GM18505 (cell line): ENCODE data around the gene FAM162A.

Experiments
- ATAC-seq: cut with Tn5 transposase; IDR thresholded peaks from one replicate; pipeline ENCODE4 v1.9.1; 2021; ENCODE audit not compliant: unreplicated experiment
- POLR2A ChIP-seq: IDR thresholded peaks from 4 replicates; pipeline ENCODE4 v1.6.1; 2011; ENCODE audit warnings: borderline replicate concordance; ENCODE audit not compliant: insufficient read depth, insufficient read length; ENCODE audit errors: extremely low read depth

Gene FAM162A

GRCh38 chr3:122392868-122393844 is 9.2 kb downstream of the FAM162A start:
- ATAC-seq, result no peak
- no peak for TF ChIP-seq POLR2A

GRCh38 chr3:122394173-122394572 is 10.2 kb downstream of the FAM162A start:
- ATAC-seq, result no peak
- TF ChIP-seq POLR2A, result no peak

- TF ChIP-seq POLR2A, result no peak
- ATAC-seq, result no peak
These were observed 11.6 kb downstream of the FAM162A start for GRCh38 chr3:122395582-122395981.

- no peak for ATAC-seq
- no peak for TF ChIP-seq POLR2A
These were observed 12.5 kb downstream of the FAM162A start for GRCh38 chr3:122396511-122396910.

- no peak for ATAC-seq
- no peak for TF ChIP-seq POLR2A
These were observed 13.2 kb downstream of the FAM162A start for GRCh38 chr3:122397201-122397600.

- TF ChIP-seq POLR2A, result no peak
- ATAC-seq, result no peak
These were observed 14.9 kb downstream of the FAM162A start for GRCh38 chr3:122398920-122399319.

- ATAC-seq, result no peak
- TF ChIP-seq POLR2A, result no peak
These were observed 19.5 kb downstream of the FAM162A start for GRCh38 chr3:122403489-122403888.

- no peak for TF ChIP-seq POLR2A
- ATAC-seq, result no peak
These were observed 21.0 kb downstream of the FAM162A start for GRCh38 chr3:122405015-122405414.

GRCh38 chr3:122406198-122406597 is 22.2 kb downstream of the FAM162A start:
- peak; percentile 59 for ATAC-seq
- no peak for TF ChIP-seq POLR2A

GRCh38 chr3:122407946-122408345 is 24.0 kb downstream of the FAM162A start:
- no peak for ATAC-seq
- no peak for TF ChIP-seq POLR2A

- no peak for ATAC-seq
- TF ChIP-seq POLR2A, result no peak
These were observed 25.5 kb downstream of the FAM162A start for GRCh38 chr3:122409446-122409845.

- TF ChIP-seq POLR2A, result no peak
- ATAC-seq, result no peak
These were observed 26.1 kb downstream of the FAM162A start for GRCh38 chr3:122410111-122410510.

- TF ChIP-seq POLR2A, result no peak
- ATAC-seq, result no peak
These were observed 26.7 kb downstream of the FAM162A start for GRCh38 chr3:122410639-122411038.

- TF ChIP-seq POLR2A, result no peak
- no peak for ATAC-seq
These were observed 30.4 kb downstream of the FAM162A start for GRCh38 chr3:122414391-122414790.

GRCh38 chr3:122415104-122415744 is 31.2 kb downstream of the FAM162A start:
- ATAC-seq, result peak; percentile 43

More at GRCh38 chr3:122415104-122415744, 31.2 kb downstream of the FAM162A start:
- TF ChIP-seq POLR2A, result no peak
